ENCODE measurements around the gene SLC41A2. TPM values are rescaled to one million over a fixed set of nuclear protein-coding genes. Genes with fewer than 3 reads are reported as not detected.

SLC41A2 gene
- total and polyA plus RNA-seq, 10 donors = 1.1 to 21.1 (median 12.1) TPM

- DNase-seq = no peak
- Histone ChIP-seq H3K27ac (no peak overlapping the region), H3K9me3 (peaks cover 0 to 3% (median 0%) of the 10 kb centered on the region in 8 donors), H3K27me3 (replicated peaks in 1 of 7) (no peaks in the 10 kb centered on the region), H3K4me1 (peaks cover 7 to 20% (median 11%) of the 10 kb centered on the region in 6 donors), H3K36me3 (no peaks in the 10 kb centered on the region), H3K4me3 (no peak overlapping the region)
- intact Hi-C loops (cut with DNase I; ENCODE audit: low total_unique reads) = no loop called here
- WGBS, 5 donors = 84 to 93% (median 88%) methylated on average over 6 of the region's 6 CpGs
- TF ChIP-seq POLR2AphosphoS5 (IDR thresholded peaks at IDR 0.05) (no peak), POLR2A (IDR thresholded peaks at IDR 0.05) (no peak), CTCF (IDR thresholded peaks at IDR 0.05 in 8 of 11, conservative IDR thresholded peaks at IDR 0.05 in 3 of 11) (no peak)
These were observed 5.7 kb upstream of the SLC41A2 start for GRCh38 chr12:104963757-104964156.

- Histone ChIP-seq H3K27ac (no peak overlapping the region), H3K4me1 (peaks cover 10 to 33% (median 15%) of the 10 kb centered on the region in 6 donors), H3K4me3 (no peak overlapping the region), H3K36me3 (no peaks in the 10 kb centered on the region), H3K9me3 (no peaks in the 10 kb centered on the region), H3K27me3 (replicated peaks in 1 of 7) (peaks cover 0 to 9% (median 0%) of the 10 kb centered on the region in 7 donors)
- intact Hi-C loops (cut with DNase I; ENCODE audit: low total_unique reads) = no loop called here
- no peak for DNase-seq
- 95 to 98% (median 96%) methylated on average over 4 of the region's 4 CpGs for WGBS, 5 donors
- TF ChIP-seq CTCF (IDR thresholded peaks at IDR 0.05 in 8 of 11, conservative IDR thresholded peaks at IDR 0.05 in 3 of 11) (no peak), POLR2AphosphoS5 (IDR thresholded peaks at IDR 0.05) (no peak), POLR2A (IDR thresholded peaks at IDR 0.05) (no peak)
These were observed 2.4 kb upstream of the SLC41A2 start for GRCh38 chr12:104960464-104960863.

- Histone ChIP-seq H3K4me3 (peak overlapping the region in 2 of 8 donors; percentile 73 to 96), H3K27ac (peak overlapping the region in 3 of 8 donors; percentile 78 to 89 (median 81)), H3K27me3 (replicated peaks in 1 of 7) (peaks cover 0 to 9% (median 0%) of the 10 kb centered on the region in 7 donors), H3K4me1 (peaks cover 10 to 33% (median 15%) of the 10 kb centered on the region in 6 donors), H3K36me3 (no peaks in the 10 kb centered on the region), H3K9me3 (no peaks in the 10 kb centered on the region)
- intact Hi-C loops (cut with DNase I; ENCODE audit: low total_unique reads) = no loop called here
- TF ChIP-seq POLR2A (IDR thresholded peaks at IDR 0.05) (no peak), CTCF (IDR thresholded peaks at IDR 0.05 in 8 of 11, conservative IDR thresholded peaks at IDR 0.05 in 3 of 11) (no peak), POLR2AphosphoS5 (IDR thresholded peaks at IDR 0.05) (no peak)
- no peak for DNase-seq
- WGBS, 5 donors = 35 to 60% (median 52%) methylated on average over 2 of the region's 2 CpGs
These were observed 1.3 kb upstream of the SLC41A2 start for GRCh38 chr12:104959335-104959841.

GRCh38 chr12:104958805-104959334, 780 bp upstream of the SLC41A2 start:
- DNase-seq = peak; percentile 75
- peaks cover 0 to 9% (median 0%) of the 10 kb centered on the region in 7 donors for H3K27me3 ChIP-seq (replicated peaks in 1 of 7)
- 43 to 59% (median 48%) methylated on average over 14 of the region's 14 CpGs for WGBS, 5 donors
- peak overlapping the region in 5 of 8 donors; percentile 64 to 89 (median 78) for H3K27ac ChIP-seq
- TF ChIP-seq CTCF (IDR thresholded peaks at IDR 0.05 in 8 of 11, conservative IDR thresholded peaks at IDR 0.05 in 3 of 11) (peak in 2 of 11 experiments; percentile 2 to 36), POLR2A (IDR thresholded peaks at IDR 0.05) (no peak)
- H3K36me3 ChIP-seq = no peaks in the 10 kb centered on the region
- no peaks in the 10 kb centered on the region for H3K9me3 ChIP-seq
- peak overlapping the region; percentile 63 to 96 (median 74) for H3K4me3 ChIP-seq
- intact Hi-C loops (cut with DNase I; ENCODE audit: low total_unique reads) = no loop called here
- peaks cover 10 to 33% (median 15%) of the 10 kb centered on the region in 6 donors for H3K4me1 ChIP-seq

All from spleen (tissue), 11 donors.